Measurements from ENCODE around the gene TBX18.

GRCh38 chr6:84643778-84644177, 120.6 kb downstream of the TBX18 start:
- TF ChIP-seq JUND (IDR thresholded peaks at IDR 0.05) (no peak), YY1 (IDR thresholded peaks at IDR 0.05) (no peak), GABPA (IDR thresholded peaks at IDR 0.05 in 1 of 2, conservative IDR thresholded peaks at IDR 0.05 in 1 of 2) (no peak), REST (IDR thresholded peaks at IDR 0.05) (no peak), CTCF (IDR thresholded peaks at IDR 0.05; ENCODE audit: low read depth, low read length, missing input control) (no peak), MAX (IDR thresholded peaks at IDR 0.05) (no peak), RAD21 (IDR thresholded peaks at IDR 0.05) (no peak), EGR1 (IDR thresholded peaks at IDR 0.05; ENCODE audit: low read depth in 2 of 2) (no peak), ZBTB33 (IDR thresholded peaks at IDR 0.05) (no peak), RXRA (IDR thresholded peaks at IDR 0.05) (no peak), ATF3 (IDR thresholded peaks at IDR 0.05) (no peak), SP1 (IDR thresholded peaks at IDR 0.05) (no peak)
